ENCODE results near the gene LRRC37B.
"Not testable (repeated sequence)": the region's sequence is repeated elsewhere in the genome, so short reads cannot be mapped to it uniquely, and the experiment has no call there.

DNA sequence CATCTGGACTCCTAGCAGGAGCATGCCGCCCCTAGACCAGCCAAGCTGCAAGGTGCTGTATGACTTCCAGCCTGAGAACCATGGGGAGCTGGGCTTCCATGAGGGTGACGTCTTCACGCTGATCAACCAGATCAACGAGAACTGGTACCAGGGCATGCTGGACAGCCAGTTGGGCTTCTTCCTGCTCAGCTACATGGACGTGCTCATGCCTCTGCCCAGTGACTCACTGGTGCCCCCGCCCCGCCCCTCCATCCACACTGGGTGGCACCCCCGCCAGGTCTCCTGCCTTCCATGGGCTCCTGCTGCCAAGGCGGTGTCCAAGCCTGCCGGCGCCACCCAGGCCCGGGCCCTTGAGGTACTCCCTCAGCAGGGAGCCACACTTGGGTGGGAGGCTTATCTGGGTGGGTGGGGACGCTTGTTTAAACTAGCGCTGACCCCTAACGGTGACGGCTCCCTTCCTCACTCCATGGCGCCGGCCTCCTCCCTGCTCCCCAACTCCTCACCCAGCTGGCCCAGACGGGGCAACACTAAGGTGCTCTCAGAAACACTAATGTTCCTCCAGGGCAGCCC is 34.2 kb downstream of the LRRC37B start:
- TF ChIP-seq, protein P1, sequence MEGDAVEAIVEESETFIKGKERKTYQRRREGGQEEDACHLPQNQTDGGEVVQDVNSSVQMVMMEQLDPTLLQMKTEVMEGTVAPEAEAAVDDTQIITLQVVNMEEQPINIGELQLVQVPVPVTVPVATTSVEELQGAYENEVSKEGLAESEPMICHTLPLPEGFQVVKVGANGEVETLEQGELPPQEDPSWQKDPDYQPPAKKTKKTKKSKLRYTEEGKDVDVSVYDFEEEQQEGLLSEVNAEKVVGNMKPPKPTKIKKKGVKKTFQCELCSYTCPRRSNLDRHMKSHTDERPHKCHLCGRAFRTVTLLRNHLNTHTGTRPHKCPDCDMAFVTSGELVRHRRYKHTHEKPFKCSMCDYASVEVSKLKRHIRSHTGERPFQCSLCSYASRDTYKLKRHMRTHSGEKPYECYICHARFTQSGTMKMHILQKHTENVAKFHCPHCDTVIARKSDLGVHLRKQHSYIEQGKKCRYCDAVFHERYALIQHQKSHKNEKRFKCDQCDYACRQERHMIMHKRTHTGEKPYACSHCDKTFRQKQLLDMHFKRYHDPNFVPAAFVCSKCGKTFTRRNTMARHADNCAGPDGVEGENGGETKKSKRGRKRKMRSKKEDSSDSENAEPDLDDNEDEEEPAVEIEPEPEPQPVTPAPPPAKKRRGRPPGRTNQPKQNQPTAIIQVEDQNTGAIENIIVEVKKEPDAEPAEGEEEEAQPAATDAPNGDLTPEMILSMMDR (IDR thresholded peaks at IDR 0.05): not testable (repeated sequence)
- not testable (repeated sequence) for TF ChIP-seq SOX15 (CRISPR knock-in tag; IDR thresholded peaks at IDR 0.05); ZNF416 (CRISPR knock-in tag; IDR thresholded peaks at IDR 0.05); NFYB (CRISPR knock-in tag; conservative IDR thresholded peaks at IDR 0.05; ENCODE audit: low read depth); SMAD4 (CRISPR knock-in tag; IDR thresholded peaks at IDR 0.05); NR3C1 (CRISPR knock-in tag; conservative IDR thresholded peaks at IDR 0.05; ENCODE audit: low read depth)
- TF ChIP-seq, protein P2, sequence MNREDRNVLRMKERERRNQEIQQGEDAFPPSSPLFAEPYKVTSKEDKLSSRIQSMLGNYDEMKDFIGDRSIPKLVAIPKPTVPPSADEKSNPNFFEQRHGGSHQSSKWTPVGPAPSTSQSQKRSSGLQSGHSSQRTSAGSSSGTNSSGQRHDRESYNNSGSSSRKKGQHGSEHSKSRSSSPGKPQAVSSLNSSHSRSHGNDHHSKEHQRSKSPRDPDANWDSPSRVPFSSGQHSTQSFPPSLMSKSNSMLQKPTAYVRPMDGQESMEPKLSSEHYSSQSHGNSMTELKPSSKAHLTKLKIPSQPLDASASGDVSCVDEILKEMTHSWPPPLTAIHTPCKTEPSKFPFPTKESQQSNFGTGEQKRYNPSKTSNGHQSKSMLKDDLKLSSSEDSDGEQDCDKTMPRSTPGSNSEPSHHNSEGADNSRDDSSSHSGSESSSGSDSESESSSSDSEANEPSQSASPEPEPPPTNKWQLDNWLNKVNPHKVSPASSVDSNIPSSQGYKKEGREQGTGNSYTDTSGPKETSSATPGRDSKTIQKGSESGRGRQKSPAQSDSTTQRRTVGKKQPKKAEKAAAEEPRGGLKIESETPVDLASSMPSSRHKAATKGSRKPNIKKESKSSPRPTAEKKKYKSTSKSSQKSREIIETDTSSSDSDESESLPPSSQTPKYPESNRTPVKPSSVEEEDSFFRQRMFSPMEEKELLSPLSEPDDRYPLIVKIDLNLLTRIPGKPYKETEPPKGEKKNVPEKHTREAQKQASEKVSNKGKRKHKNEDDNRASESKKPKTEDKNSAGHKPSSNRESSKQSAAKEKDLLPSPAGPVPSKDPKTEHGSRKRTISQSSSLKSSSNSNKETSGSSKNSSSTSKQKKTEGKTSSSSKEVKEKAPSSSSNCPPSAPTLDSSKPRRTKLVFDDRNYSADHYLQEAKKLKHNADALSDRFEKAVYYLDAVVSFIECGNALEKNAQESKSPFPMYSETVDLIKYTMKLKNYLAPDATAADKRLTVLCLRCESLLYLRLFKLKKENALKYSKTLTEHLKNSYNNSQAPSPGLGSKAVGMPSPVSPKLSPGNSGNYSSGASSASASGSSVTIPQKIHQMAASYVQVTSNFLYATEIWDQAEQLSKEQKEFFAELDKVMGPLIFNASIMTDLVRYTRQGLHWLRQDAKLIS (CRISPR knock-in tag; IDR thresholded peaks at IDR 0.05; ENCODE audit: borderline replicate concordance): not testable (repeated sequence)
- TF ChIP-seq, protein P3, sequence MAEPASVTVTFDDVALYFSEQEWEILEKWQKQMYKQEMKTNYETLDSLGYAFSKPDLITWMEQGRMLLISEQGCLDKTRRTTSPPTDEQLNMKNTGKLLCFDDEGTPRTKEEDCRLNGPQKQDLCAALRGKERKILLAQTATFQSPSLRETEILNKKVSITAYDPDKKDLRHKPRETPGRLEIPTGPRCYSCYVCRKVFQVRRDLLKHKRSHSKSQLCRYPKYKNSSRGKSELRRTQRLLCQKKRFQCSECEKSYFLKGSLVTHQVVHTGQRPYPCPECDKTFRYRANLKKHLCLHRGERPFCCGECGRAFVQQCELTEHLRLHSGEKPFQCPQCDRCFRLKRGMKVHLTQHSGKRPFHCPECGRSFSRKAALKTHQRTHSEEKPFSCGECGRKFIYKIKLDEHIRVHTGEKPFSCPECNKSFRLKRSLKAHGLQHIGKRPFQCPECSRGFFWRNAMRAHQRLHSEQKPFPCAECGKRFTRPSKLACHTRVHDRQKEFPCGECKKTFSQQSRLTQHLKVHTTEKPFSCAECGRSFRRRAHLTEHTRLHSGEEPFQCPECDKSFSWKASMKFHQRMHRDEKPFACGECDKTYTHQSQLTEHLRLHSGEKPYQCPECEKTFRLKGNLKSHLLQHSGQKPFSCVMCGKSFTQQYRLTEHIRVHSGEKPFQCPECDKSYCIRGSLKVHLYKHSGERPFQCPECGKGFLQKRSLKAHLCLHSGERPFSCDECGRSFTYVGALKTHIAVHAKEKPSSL (CRISPR knock-in tag; conservative IDR thresholded peaks at IDR 0.05): not testable (repeated sequence)
- TF ChIP-seq, protein P4, sequence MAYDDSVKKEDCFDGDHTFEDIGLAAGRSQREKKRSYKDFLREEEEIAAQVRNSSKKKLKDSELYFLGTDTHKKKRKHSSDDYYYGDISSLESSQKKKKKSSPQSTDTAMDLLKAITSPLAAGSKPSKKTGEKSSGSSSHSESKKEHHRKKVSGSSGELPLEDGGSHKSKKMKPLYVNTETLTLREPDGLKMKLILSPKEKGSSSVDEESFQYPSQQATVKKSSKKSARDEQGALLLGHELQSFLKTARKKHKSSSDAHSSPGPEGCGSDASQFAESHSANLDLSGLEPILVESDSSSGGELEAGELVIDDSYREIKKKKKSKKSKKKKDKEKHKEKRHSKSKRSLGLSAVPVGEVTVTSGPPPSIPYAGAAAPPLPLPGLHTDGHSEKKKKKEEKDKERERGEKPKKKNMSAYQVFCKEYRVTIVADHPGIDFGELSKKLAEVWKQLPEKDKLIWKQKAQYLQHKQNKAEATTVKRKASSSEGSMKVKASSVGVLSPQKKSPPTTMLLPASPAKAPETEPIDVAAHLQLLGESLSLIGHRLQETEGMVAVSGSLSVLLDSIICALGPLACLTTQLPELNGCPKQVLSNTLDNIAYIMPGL (CRISPR knock-in tag; IDR thresholded peaks at IDR 0.05): not testable (repeated sequence)
- TF ChIP-seq, protein P5, sequence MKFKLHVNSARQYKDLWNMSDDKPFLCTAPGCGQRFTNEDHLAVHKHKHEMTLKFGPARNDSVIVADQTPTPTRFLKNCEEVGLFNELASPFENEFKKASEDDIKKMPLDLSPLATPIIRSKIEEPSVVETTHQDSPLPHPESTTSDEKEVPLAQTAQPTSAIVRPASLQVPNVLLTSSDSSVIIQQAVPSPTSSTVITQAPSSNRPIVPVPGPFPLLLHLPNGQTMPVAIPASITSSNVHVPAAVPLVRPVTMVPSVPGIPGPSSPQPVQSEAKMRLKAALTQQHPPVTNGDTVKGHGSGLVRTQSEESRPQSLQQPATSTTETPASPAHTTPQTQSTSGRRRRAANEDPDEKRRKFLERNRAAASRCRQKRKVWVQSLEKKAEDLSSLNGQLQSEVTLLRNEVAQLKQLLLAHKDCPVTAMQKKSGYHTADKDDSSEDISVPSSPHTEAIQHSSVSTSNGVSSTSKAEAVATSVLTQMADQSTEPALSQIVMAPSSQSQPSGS (CRISPR knock-in tag; IDR thresholded peaks at IDR 0.05; ENCODE audit: borderline replicate concordance, low read depth): not testable (repeated sequence)

Measured in WTC11 (cell line).